HCT116 (cell line): ENCODE data around the gene SRPK2. TPM values are rescaled to one million over a fixed set of nuclear protein-coding genes. Genes with fewer than 3 reads are reported as not detected.

Source experiments
- ATF3 ChIP-seq: IDR thresholded peaks from 2 replicates; pipeline ENCODE4 v1.6.1; 2012
- CEBPB ChIP-seq: IDR thresholded peaks from 2 replicates; pipeline ENCODE4 v1.6.1; 2012; ENCODE audit warnings: low read depth
- POLR2A ChIP-seq: IDR thresholded peaks from 2 replicates; pipeline ENCODE4 v1.7.0; 2011; ENCODE audit warnings: borderline replicate concordance; ENCODE audit not compliant: insufficient read depth, insufficient read length; ENCODE audit errors: extremely low read depth
- POLR2AphosphoS5 ChIP-seq: IDR thresholded peaks from 2 replicates; pipeline ENCODE4 v1.6.1; 2011; ENCODE audit warnings: mild to moderate bottlenecking, low read depth, low read length, moderate library complexity
- RAD21 ChIP-seq: IDR thresholded peaks from 2 replicates; pipeline ENCODE4 v1.6.1; 2012; ENCODE audit warnings: low read depth, mild to moderate bottlenecking
- REST ChIP-seq: IDR thresholded peaks from 2 replicates; pipeline ENCODE4 v1.6.1; 2012; ENCODE audit warnings: low read depth
- SP1 ChIP-seq: IDR thresholded peaks from 2 replicates; pipeline ENCODE4 v1.6.1; 2012; ENCODE audit warnings: low read depth
- SRF ChIP-seq: IDR thresholded peaks from 2 replicates; pipeline ENCODE4 v1.6.1; 2012; ENCODE audit warnings: low read depth
- ZBTB33 ChIP-seq: IDR thresholded peaks from 2 replicates; pipeline ENCODE4 v1.6.1; 2011; ENCODE audit warnings: mild to moderate bottlenecking, low read length, moderate library complexity; ENCODE audit not compliant: insufficient replicate concordance; ENCODE audit errors: extremely low read depth
- total RNA-seq: library from RNA; stranded (reverse); gene quantifications from one replicate; pipeline ENCODE4 v1.2.1, GENCODE V29; 2021; ENCODE audit not compliant: unreplicated experiment

SRPK2 gene
- total RNA-seq, 1 experiment from 2014 or later, result 37.4 TPM

GRCh38 chr7:105224884-105225651 is 163.7 kb downstream of the SRPK2 start (continued):
- 0 out of 2 replicates have a peak, but pooled peaks have one; percentile 39 for TF ChIP-seq SRF
- no peak for TF ChIP-seq REST
- TF ChIP-seq POLR2AphosphoS5, result no peak; the same call in 1 of the 2 replicates
- peak; percentile 26; the same call in 1 of the 2 replicates for TF ChIP-seq SP1
- TF ChIP-seq ZBTB33, result no peak
- TF ChIP-seq POLR2A, result no peak
- no peak; the same call in 1 of the 2 replicates for TF ChIP-seq ATF3
- TF ChIP-seq CEBPB, result peak; percentile 31; the same call in 1 of the 2 replicates
- no peak for TF ChIP-seq RAD21
- TF ChIP-seq, all 23 proteins: peak for 9
